HepG2 (cell line): ENCODE data around the gene PIAS1. TPM values are rescaled to one million over a fixed set of nuclear protein-coding genes. Genes with fewer than 3 reads are reported as not detected.

Experiments used
- ATAC-seq: fragments of 200-7000 bp; cut with Tn5 transposase; 3 replicates; pipeline ENCODE4 v1.9.1; 2020; ENCODE audit warnings: mild to moderate bottlenecking, moderate library complexity
- BruUV-seq: library from RNA; stranded (reverse); fragments of 400-500 nt; replicated peaks from 2 replicates; lab custom pipeline; 2021; lab: Mats Ljungman, UMichigan
- CTCF ChIA-PET: fragments of 300-600 bp; formaldehyde crosslinking; extraction: SDS; loops from one replicate; lab custom pipeline; 2021; ENCODE audit warnings: low total read pairs, inconsistent platforms, low intra/inter-chr PET ratio; lab: Yijun Ruan, JAX
- POLR2A ChIA-PET: fragments of 350-600 bp; sonication (Branson Sonifier 250); formaldehyde crosslinking; loops from one replicate; lab custom pipeline; 2020; ENCODE audit warnings: antibody characterized with exemption, inconsistent platforms; lab: Yijun Ruan, JAX
- DNase-seq: peaks from one replicate; pipeline ENCODE4 v3.0.0-alpha.2; 2015; ENCODE audit warnings: low spot score
- FAIRE-seq: peaks from 3 replicates; lab custom pipeline; 2011; peaks lifted over from hg19 to GRCh38; lab: Jason Lieb, UNC
- H2AFZ ChIP-seq: one replicate; pipeline ENCODE4 v1.6.1; 2011; ENCODE audit warnings: low read length, inconsistent platforms
- H3K27ac ChIP-seq: fragments of 300-600 bp; 3 replicates; pipeline ENCODE4 v1.8.0; 2011; ENCODE audit warnings: mixed run types, mild to moderate bottlenecking, mixed read lengths, low read length, inconsistent platforms; ENCODE audit not compliant: insufficient read depth; ENCODE audit errors: extremely low read length
- H3K27me3 ChIP-seq, 2 experiments: fragments of 200-600 bp in 1 of 2; 2 replicates in 1 of 2; 3 replicates in 1 of 2; pipeline versions ENCODE4 v1.6.0 to v1.8.0; 2011; ENCODE audit warnings: low read length in 2 of 2, mild to moderate bottlenecking in 2 of 2, moderate library complexity in 2 of 2, inconsistent platforms in 1 of 2; ENCODE audit not compliant: insufficient read depth in 2 of 2, control insufficient read depth in 1 of 2
- H3K36me3 ChIP-seq, 2 experiments: fragments of 200-600 bp in 1 of 2; replicated peaks in 1 of 2; 2 replicates in 1 of 2; 3 replicates in 1 of 2; pipeline versions ENCODE4 v1.5.1 to v1.8.0; 2011; ENCODE audit warnings: low read length in 2 of 2, inconsistent platforms in 1 of 2; ENCODE audit not compliant: insufficient read depth in 2 of 2, control insufficient read depth in 1 of 2
- H3K4me1 ChIP-seq: 2 replicates; pipeline ENCODE4 v1.5.1; 2012; ENCODE audit warnings: low read length, inconsistent platforms; ENCODE audit not compliant: insufficient read depth
- H3K4me2 ChIP-seq: 2 replicates; pipeline ENCODE4 v1.6.0; 2011; ENCODE audit warnings: low read depth, low read length, inconsistent platforms
- H3K4me3 ChIP-seq, 3 experiments: fragments of 200-600 bp in 1 of 3; sonication (generic), shearing (Covaris generic) in 1 of 3; replicated peaks in 1 of 3; 2 replicates each; pipeline ENCODE4 v1.5.1; 2011 to 2016; ENCODE audit warnings: low read length in 3 of 3, inconsistent platforms in 2 of 3, low read depth in 2 of 3, mild to moderate bottlenecking in 2 of 3, control low read depth in 1 of 3, mixed read lengths in 1 of 3; ENCODE audit not compliant: insufficient read depth in 1 of 3
- H3K79me2 ChIP-seq: one replicate; pipeline ENCODE4 v1.6.1; 2011; ENCODE audit warnings: low read length, inconsistent platforms; ENCODE audit not compliant: insufficient read depth
- H3K9ac ChIP-seq: 2 replicates; pipeline ENCODE4 v1.6.0; 2011; ENCODE audit warnings: mild to moderate bottlenecking, low read depth, low read length, inconsistent platforms; ENCODE audit not compliant: insufficient read depth
- H3K9me3 ChIP-seq: 2 replicates; pipeline ENCODE4 v1.5.1; 2012; ENCODE audit warnings: mild to moderate bottlenecking, low read length
- H4K20me1 ChIP-seq: 2 replicates; pipeline ENCODE4 v1.6.0; 2011; ENCODE audit warnings: inconsistent platforms, mild to moderate bottlenecking, low read length, moderate library complexity; ENCODE audit not compliant: insufficient read depth
- ATF4 ChIP-seq, 2 experiments: fragments of 450-650 bp in 1 of 2; sonication (generic) in 1 of 2; formaldehyde crosslinking; IDR thresholded peaks; 2 replicates each; pipeline versions ENCODE4 v1.5.0 to v1.8.0; 2020 to 2022; ENCODE audit warnings: mild to moderate bottlenecking in 1 of 2, missing genetic modification reagents in 1 of 2
- BHLHE40 ChIP-seq: IDR thresholded peaks from 2 replicates; pipeline ENCODE4 v1.6.1; 2011; ENCODE audit warnings: low read length, improper control_type of control experiment
- DMTF1 ChIP-seq: sonication (generic); formaldehyde crosslinking; IDR thresholded peaks from 2 replicates; pipeline ENCODE4 v1.4.0; 2020; ENCODE audit warnings: mild to moderate bottlenecking, missing genetic modification reagents
- FIP1L1 ChIP-seq: fragments of 200-400 bp; formaldehyde crosslinking; IDR thresholded peaks from 2 replicates; pipeline ENCODE4 v1.6.1; 2018; ENCODE audit warnings: low read depth, mild to moderate bottlenecking, low read length, moderate library complexity, borderline replicate concordance; ENCODE audit not compliant: insufficient read depth
- HNRNPH1 ChIP-seq: fragments of 200-400 bp; formaldehyde crosslinking; optimal IDR thresholded peaks from 2 replicates; pipeline ENCODE3; 2017; ENCODE audit warnings: mild to moderate bottlenecking, low read depth, low read length
- NFIB ChIP-seq: sonication (generic); formaldehyde crosslinking; IDR thresholded peaks from 2 replicates; pipeline ENCODE4 v1.9.0; 2021; ENCODE audit warnings: missing genetic modification reagents, mild to moderate bottlenecking, borderline replicate concordance
- PAX8 ChIP-seq: sonication (generic); formaldehyde crosslinking; IDR thresholded peaks from 2 replicates; pipeline ENCODE4 v1.8.0; 2022; ENCODE audit warnings: mild to moderate bottlenecking, missing genetic modification reagents, borderline replicate concordance
- PAXIP1 ChIP-seq: sonication (generic); formaldehyde crosslinking; conservative IDR thresholded peaks from 2 replicates; pipeline ENCODE4 v1.4.0; 2020; ENCODE audit warnings: mild to moderate bottlenecking, missing genetic modification reagents, moderate library complexity
- U2AF1 ChIP-seq: fragments of 200-400 bp; formaldehyde crosslinking; optimal IDR thresholded peaks from 2 replicates; pipeline ENCODE3; 2017; ENCODE audit warnings: mild to moderate bottlenecking, low read depth, low read length
- ZNF12 ChIP-seq: sonication (generic); formaldehyde crosslinking; IDR thresholded peaks from 2 replicates; pipeline ENCODE4 v1.5.0; 2020; ENCODE audit warnings: missing genetic modification reagents
- ZNF207 ChIP-seq: fragments of 450-650 bp; IDR thresholded peaks from 2 replicates; pipeline ENCODE4 v1.6.1; 2016; ENCODE audit warnings: antibody characterized with exemption, borderline replicate concordance
- ZNF33A ChIP-seq: sonication (generic); formaldehyde crosslinking; IDR thresholded peaks from 2 replicates; pipeline ENCODE4 v1.5.1; 2020; ENCODE audit warnings: missing genetic modification reagents, mild to moderate bottlenecking, moderate library complexity, borderline replicate concordance
- ZNF550 ChIP-seq: sonication (generic); formaldehyde crosslinking; IDR thresholded peaks from 2 replicates; pipeline ENCODE4 v1.4.0; 2020; ENCODE audit warnings: mild to moderate bottlenecking, missing genetic modification reagents, borderline replicate concordance
- ZNF639 ChIP-seq: conservative IDR thresholded peaks from 2 replicates; pipeline ENCODE4 v1.6.1; 2018; ENCODE audit warnings: missing genetic modification reagents
- ZNF703 ChIP-seq: sonication (generic); formaldehyde crosslinking; IDR thresholded peaks from 2 replicates; pipeline ENCODE4 v1.5.1; 2020; ENCODE audit warnings: missing genetic modification reagents, mild to moderate bottlenecking, moderate library complexity, borderline replicate concordance
- ZNF781 ChIP-seq: sonication (generic); formaldehyde crosslinking; IDR thresholded peaks from 2 replicates; pipeline ENCODE4 v1.5.1; 2020; ENCODE audit warnings: borderline replicate concordance, mild to moderate bottlenecking, missing genetic modification reagents; ENCODE audit errors: not compliant biosample characterization
- WGBS: methylation state at CpG from one replicate; pipeline ENCODE4 v1.1.6; 2017; ENCODE audit warnings: low lambda C conversion rate; 5-methylcytosine and 5-hydroxymethylcytosine counted together
- in situ Hi-C: cut with HindIII; loops from 2 replicates; pipeline ENCODE4 v1.10.0; 2017; ENCODE audit warnings: low pct_unique_long_range_greater_than_20kb; ENCODE audit not compliant: extremely low pct_ligation_motif_present
- intact Hi-C: fragments of 100-400 bp; cut with micrococcal nuclease; formaldehyde crosslinking; loops from one replicate; pipeline ENCODE4 v1.10.0; 2022; ENCODE audit not compliant: unreplicated experiment
- polyA plus RNA-seq, 8 experiments: library from polyadenylated mRNA; depleted of rRNA in 3 of 8; stranded (reverse) in 7 of 8; unstranded in 1 of 8; fragments of >200 nt; fragmentation: Illumina TruSeq in 4 of 8; extraction: Trizol in 4 of 8; gene quantifications; 2 replicates each; pipeline versions ENCODE4 v1.2.1 to v1.2.3, GENCODE V29; 2011 to 2016; ENCODE audit warnings: low read depth in 4 of 8, missing spikeins in 1 of 8, mixed read lengths in 1 of 8; ENCODE audit not compliant: insufficient read depth in 1 of 8
- total RNA-seq, 5 experiments: library from RNA; depleted of rRNA; stranded (reverse); fragments of >200 nt; fragmentation: Illumina TruSeq; extraction: Trizol; gene quantifications; 2 replicates each; pipeline ENCODE4 v1.2.3, GENCODE V29; 2016; ENCODE audit warnings: low read depth in 1 of 5

Gene PIAS1
- total and polyA plus RNA-seq, 2 of the 13 experiments (the other 11 are each of a cell fraction or from before 2014, with no cell fraction given): 20.7 to 33.7 TPM

- Histone ChIP-seq H3K27me3 (no peaks in the 10 kb centered on the region), H2AFZ (no peak overlapping the region), H3K79me2 (no peaks in the 10 kb centered on the region), H3K36me3 (peaks cover 3 to 46% of the 10 kb centered on the region in 2 experiments), H3K9ac (no peak overlapping the region), H3K9me3 (no peaks in the 10 kb centered on the region), H3K27ac (no peak overlapping the region), H3K4me3 (no peak overlapping the region), H4K20me1 (no peaks in the 10 kb centered on the region), H3K4me2 (no peak overlapping the region), H3K4me1 (no peaks in the 10 kb centered on the region)
- ATAC-seq (no peak), DNase-seq (no peak), FAIRE-seq (no peak)
- in situ Hi-C loops: no loop called here
- CTCF ChIA-PET: no interaction called here
- WGBS: 100% methylated on average over 1 of the region's 1 CpG
- POLR2A ChIA-PET: no interaction called here
- BruUV-seq: no TSS peak
- intact Hi-C loops: loop anchor here (10.0 kb wide), 1 partner anchor 96 kb away; the partner anchor contains the start of gene PIAS1
- TF ChIP-seq ZNF781 (CRISPR knock-in tag) (no peak), FIP1L1 (no peak), ZNF33A (CRISPR knock-in tag) (no peak), ZNF12 (no peak), DMTF1 (CRISPR knock-in tag) (no peak), PAXIP1 (CRISPR knock-in tag) (no peak), PAX8 (CRISPR knock-in tag) (no peak), ATF4 (CRISPR knock-in tag; IDR thresholded peaks at IDR 0.05) (no peak), ZNF207 (no peak), U2AF1 (no peak), HNRNPH1 (no peak), ZNF703 (CRISPR knock-in tag) (no peak), ZNF550 (no peak), BHLHE40 (no peak), NFIB (CRISPR knock-in tag) (no peak), ZNF639 (no peak)
Measured at GRCh38 chr15:68151277-68151676, 97.2 kb downstream of the PIAS1 start.
